Measurements from ENCODE around the gene KLC1.

KLC1 gene

DNA sequence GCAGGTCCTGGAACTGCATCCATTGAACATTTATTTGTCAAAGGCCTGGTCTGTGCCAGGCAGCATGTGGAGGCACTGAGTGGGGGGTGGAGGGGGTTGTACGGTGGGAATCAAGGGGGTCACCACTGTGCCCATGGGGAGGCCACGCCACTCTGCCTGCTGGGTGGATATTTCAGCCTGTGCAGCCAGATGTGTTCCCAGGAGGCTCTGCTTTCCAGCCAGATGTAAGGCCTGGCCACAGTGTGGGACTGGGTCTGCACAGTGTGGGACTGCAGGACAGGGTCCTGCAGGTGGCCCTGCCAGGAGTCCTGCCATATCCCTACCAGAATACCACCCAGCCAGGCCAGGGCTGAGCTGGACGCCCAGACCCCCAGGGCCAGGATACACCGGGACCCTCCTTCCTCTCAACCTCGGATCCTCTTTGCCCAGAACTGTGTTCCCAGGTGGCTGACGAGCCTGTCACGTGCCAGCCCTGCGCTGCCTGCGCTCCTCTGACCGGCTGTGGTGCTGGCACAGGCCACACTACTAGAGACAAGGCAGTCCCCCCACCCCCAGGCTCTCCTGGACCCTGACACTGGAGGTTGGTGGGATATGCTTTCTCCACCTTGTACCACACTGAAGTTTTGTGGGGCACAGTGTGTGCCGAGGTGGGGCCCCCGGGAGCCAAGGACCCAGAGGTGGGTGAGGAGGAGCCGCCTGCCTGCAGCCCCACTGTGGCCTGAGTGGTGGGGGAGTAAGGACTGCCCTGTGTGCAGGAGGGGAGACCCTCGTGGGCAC lies 68.8 kb downstream of the KLC1 start:
- TF ChIP-seq, protein P1, sequence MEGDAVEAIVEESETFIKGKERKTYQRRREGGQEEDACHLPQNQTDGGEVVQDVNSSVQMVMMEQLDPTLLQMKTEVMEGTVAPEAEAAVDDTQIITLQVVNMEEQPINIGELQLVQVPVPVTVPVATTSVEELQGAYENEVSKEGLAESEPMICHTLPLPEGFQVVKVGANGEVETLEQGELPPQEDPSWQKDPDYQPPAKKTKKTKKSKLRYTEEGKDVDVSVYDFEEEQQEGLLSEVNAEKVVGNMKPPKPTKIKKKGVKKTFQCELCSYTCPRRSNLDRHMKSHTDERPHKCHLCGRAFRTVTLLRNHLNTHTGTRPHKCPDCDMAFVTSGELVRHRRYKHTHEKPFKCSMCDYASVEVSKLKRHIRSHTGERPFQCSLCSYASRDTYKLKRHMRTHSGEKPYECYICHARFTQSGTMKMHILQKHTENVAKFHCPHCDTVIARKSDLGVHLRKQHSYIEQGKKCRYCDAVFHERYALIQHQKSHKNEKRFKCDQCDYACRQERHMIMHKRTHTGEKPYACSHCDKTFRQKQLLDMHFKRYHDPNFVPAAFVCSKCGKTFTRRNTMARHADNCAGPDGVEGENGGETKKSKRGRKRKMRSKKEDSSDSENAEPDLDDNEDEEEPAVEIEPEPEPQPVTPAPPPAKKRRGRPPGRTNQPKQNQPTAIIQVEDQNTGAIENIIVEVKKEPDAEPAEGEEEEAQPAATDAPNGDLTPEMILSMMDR (IDR thresholded peaks at IDR 0.05; ENCODE audit: insufficient read depth, low read depth, low read length, missing control alignments): no peak
- DNase-seq (ENCODE audit: low read depth): no peak
- no peak overlapping the region for H3K4me3 ChIP-seq (ENCODE audit: low read depth, low read length)

DNA sequence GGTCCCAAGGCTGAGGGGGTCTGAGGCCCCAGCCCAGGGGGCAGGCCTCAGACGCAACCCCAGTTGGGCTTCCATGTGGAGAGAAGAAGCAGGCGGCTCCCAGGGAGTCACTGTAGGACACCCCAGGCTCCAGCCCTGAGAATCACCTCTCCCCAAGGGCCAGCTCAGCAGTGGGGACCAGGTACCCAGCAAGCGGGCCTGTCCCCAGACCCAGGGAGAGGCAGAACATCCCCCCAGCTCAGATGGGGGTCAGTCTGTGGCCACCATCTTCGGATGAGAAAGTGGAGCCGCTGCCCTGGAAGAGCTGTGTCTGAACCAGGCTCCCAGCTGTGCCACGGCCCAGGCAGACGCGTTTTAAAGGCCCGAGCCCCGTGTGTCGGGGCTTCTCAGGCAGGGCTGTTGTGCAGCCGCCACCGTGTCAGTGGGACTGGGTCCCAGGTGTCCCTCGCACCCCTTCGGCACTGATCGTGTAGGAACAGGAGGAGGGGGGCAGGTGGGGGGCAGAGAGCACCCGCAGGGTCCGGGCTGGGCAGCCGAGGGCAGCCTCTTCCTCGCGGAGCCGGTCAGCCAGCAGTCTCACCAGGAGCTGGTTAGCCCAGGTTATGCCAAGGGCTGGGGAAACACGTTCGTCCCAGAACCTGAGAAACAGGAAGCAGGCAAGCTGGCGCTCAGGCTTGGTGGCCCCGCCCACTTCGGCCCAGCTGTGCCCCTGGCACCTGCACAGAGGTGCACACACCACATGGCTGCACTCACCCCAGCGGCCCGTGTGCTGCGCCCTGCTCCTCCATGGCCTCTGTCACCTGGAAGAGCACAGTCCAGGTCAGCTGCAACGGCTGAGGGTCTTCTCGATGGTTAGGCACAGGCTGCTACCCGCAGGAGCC lies 69.6 kb downstream of the KLC1 start:
- no peak overlapping the region for H3K4me3 ChIP-seq (ENCODE audit: low read depth, low read length)
- TF ChIP-seq, protein P1 (IDR thresholded peaks at IDR 0.05; ENCODE audit: insufficient read depth, low read depth, low read length, missing control alignments): no peak
- peak; percentile 44 for DNase-seq (ENCODE audit: low read depth)

DNA sequence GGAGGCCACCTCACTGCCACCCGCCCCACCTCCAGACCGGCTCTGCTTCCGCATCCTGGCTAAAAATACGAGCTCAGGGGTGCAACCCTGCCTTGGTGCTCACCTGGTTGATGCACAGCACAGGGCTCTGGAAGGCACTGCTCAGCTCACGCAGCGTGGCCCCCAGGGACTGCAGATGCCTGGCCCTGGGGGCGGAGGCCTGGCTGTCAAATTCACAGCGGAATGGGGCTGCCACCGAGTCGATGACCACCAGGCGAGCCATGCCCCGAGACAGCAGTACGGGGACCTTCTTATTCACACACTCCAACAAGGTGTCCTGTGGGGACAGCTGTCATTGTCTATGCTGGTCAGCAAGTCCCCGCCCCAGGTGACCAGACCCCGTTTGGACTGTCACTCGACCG lies 70.2 kb downstream of the KLC1 start:
- DNase-seq (ENCODE audit: low read depth): no peak
- H3K4me3 ChIP-seq (ENCODE audit: low read depth, low read length): no peak overlapping the region
- TF ChIP-seq, protein P1 (IDR thresholded peaks at IDR 0.05; ENCODE audit: insufficient read depth, low read depth, low read length, missing control alignments): no peak

DNA sequence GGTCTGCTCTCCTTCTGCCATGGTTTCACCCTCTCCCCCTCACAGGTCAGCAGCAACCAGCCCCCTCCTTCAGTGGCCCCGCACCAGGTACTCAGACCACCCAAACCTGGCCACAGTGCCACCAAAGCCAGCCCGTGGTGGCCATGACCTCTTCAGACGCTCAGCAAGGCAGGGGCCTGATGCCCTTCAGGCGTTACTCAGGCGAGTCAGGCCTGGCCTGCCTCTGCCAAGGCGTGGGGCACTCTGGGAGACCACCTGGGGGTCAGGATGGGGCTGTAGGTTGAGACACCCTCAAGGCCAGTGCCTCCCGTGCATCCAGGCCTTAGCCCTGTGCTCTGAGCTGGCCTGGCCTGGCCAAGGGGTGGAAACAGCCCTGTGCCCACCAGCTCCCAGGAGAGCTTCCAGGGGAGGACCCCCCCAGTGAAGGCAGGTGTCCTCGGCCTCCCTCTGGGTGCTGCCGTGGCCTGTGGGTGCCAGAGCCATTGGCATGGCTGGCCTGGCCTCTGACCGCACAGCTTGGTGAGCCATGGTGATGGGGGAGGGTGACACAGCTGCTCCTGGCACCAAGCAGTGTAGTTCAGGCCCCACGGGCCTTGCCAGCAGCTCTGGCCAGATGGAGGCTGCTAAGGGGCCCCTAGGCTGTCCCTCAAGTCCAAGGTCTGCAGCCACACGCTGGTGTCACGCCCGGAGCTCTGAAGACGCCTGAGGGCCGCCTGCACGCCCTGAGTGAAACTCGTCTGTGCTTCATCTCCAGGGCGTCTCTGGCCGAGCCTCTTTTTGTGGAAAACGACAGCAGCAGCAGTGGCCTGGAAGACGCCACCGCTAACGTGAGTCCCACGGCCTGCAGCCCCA lies 71.1 kb downstream of the KLC1 start:
- TF ChIP-seq, protein P1 (IDR thresholded peaks at IDR 0.05; ENCODE audit: insufficient read depth, low read depth, low read length, missing control alignments): no peak
- no peak for DNase-seq (ENCODE audit: low read depth)
- H3K4me3 ChIP-seq (ENCODE audit: low read depth, low read length): no peak overlapping the region

DNA sequence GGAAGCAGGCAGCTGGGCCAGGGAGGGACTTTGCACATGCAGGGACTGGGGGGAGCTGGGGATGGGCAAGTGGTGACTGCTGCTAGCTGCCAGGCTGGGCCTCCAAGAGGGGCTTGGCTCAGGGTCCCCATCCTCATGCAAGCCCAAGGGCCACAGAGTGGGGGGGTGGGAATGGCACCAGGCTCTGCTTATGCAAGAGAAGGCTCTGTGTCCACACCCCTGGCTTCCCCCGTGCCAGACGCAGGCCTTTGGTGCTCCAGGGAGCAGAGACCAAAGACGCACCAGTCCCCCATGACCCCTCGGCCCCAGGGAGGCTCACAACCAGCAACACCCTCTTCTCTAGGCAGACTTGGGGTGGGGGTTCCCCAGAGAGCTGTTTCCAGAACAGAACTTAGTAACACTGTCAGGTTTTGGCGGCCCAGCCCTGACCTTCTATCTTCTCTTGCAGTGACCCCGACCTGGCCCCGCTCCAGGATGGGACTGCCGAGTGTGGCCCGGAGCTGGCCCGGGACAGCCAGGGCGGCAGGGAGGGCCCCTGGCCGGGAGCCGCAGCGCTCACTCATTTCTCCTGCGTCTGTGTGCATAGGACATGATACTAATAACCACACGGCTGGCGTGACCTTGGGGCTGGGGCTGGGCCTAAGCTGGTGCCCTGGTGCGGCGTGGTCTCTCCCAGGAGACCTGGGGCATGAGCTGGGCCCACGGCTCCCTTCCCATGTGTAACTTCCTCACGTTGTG lies 71.9 kb downstream of the KLC1 start:
- TF ChIP-seq, protein P1 (IDR thresholded peaks at IDR 0.05; ENCODE audit: insufficient read depth, low read depth, low read length, missing control alignments): no peak
- DNase-seq (ENCODE audit: low read depth): no peak
- H3K4me3 ChIP-seq (ENCODE audit: low read depth, low read length): no peak overlapping the region

DNA sequence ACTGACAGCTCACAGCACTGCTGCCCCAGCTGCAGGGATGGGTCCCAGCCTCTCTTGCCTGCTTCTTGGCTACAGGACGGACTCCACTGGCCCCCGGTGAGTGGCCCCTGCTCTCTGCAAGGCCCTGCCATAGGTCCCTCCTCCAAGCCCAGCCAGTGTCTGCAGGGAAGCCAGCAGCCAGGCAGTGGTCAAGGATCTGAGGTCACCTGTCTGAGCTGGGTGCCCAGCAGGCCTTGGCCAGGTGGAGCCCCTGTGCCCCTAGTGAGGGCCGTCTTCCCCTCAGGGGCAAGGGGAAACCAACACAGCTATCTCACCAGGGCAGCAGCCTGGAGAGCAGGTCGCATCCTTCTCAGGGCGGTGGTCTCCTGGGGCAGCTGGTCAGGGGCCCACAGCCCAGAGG lies 73.1 kb downstream of the KLC1 start:
- no peak for DNase-seq (ENCODE audit: low read depth)
- no peak overlapping the region for H3K4me3 ChIP-seq (ENCODE audit: low read depth, low read length)
- TF ChIP-seq, protein P1 (IDR thresholded peaks at IDR 0.05; ENCODE audit: insufficient read depth, low read depth, low read length, missing control alignments): no peak
